HG03175 (cell line): Measurements from ENCODE around the gene BEGAIN.

Experiments
- ATAC-seq: cut with Tn5 transposase; IDR thresholded peaks from one replicate; pipeline ENCODE4 v1.9.1; 2021; ENCODE audit warnings: mild to moderate bottlenecking, moderate library complexity; ENCODE audit not compliant: unreplicated experiment

Gene BEGAIN

DNA sequence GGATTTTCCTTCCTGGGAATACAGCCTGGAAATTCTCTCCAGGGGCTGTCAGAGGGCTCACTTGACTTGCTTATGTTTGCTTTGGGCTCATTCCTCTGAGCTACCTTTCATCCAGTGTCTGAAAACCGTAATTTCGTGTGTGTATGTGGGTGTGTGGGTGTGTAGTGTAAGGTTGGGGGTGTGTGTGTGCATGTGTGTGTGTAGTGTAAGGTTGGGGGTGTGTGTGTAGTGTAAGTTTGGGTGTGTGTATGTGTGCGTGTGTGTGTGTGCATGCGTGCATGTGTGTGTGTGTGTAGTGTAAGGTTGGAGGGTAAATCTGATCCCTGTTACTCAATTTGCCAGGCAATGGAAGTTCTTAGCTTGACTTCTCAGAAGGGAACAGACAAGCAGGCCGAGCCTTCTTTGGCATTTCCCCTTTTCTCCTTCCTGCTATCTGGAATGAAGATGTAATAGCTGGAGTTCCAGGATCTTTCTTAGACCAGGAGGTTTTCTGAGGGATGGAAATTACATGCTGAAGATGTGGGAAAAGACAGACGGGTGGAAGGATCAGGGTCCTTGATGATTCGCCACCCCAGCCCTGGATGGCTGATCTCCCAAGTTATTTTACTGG is 15.5 kb upstream of the BEGAIN start:
- ATAC-seq: no peak

DNA sequence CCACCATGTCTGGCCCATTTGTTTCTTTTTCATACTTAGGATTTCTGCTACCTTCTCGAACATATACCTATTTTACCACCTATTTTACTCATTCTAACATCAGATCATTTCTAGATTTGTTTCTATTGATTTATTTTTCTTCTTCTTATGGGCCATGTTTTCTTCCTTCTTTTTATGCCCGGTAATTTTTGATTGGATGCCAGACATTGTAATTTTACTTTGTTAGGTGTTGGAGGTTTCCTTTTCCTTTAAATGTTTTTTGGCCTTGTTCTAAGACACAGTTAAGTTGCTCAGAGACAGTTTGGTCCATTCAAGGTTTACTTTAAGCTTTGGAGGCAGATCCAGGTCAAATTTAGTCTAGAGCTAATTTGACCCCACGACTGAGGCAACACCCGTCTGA is 14.7 kb upstream of the BEGAIN start:
- no peak for ATAC-seq

GRCh38 chr14:100601064-100601463 is 13.8 kb upstream of the BEGAIN start:
- ATAC-seq: no peak

- no peak for ATAC-seq
Observed at GRCh38 chr14:100599981-100600380, 12.8 kb upstream of the BEGAIN start.

- no peak for ATAC-seq
Observed at GRCh38 chr14:100594625-100594951, 7.4 kb upstream of the BEGAIN start.

- no peak for ATAC-seq
Observed at GRCh38 chr14:100593751-100594624, 6.8 kb upstream of the BEGAIN start.

DNA sequence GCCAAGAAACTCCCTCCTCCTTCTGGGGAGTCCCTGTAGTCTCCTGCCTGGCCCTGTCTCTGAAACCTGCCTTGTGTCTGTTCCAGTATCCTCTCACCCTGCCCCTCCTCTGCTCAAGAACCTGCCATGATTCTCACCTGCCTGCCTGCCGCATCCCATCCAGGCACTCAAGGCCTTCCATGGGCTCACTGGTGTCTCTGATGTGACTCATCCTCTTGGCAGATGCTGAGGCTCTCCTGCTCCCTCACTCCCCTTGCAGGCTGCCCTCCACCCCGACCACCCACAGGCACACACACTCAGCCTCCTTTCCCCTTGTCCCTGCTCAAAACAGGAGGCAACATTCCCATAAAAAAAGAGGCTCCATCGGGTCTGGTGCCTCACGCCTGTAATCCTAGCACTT is 5.8 kb upstream of the BEGAIN start:
- ATAC-seq: no peak

GRCh38 chr14:100592461-100592891 is 5.3 kb upstream of the BEGAIN start:
- no peak for ATAC-seq

- ATAC-seq: no peak
Observed at GRCh38 chr14:100591453-100592371, 4.5 kb upstream of the BEGAIN start.

DNA sequence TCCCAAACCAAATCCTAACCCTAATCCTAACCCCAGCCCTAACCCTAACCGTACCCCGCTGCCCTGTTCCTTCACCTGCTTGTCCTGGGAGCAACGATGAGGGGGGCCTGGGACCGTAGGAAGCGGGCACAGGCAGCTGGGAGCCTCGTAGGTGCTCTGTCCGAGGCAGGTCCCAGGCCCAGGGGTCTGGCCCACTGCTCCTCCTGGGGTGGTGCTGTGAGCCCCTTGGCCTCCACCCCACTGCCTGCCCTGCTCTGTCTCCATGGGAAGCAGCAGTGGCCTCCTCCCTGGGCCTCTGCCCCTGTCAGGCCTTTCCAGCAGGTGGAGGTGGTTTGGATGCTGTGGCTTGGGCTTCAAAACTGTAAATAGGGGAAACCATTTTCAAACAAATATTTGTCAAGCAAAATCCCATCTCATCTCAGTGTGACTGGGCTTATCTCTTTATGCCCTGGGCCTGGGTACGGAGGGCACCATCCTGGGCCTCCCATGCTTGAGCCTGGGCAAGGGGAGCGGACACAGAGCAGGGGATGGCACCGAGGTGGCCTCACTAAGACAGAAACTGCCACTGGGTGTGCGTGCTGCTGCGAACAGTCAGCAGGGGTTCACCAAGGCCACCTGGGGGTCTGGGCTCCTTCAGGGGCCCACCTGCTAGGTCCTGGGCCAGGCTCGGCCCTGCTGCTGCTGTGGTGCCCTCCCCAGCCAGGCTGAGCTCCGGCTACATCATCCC is 3.7 kb upstream of the BEGAIN start:
- ATAC-seq: no peak

DNA sequence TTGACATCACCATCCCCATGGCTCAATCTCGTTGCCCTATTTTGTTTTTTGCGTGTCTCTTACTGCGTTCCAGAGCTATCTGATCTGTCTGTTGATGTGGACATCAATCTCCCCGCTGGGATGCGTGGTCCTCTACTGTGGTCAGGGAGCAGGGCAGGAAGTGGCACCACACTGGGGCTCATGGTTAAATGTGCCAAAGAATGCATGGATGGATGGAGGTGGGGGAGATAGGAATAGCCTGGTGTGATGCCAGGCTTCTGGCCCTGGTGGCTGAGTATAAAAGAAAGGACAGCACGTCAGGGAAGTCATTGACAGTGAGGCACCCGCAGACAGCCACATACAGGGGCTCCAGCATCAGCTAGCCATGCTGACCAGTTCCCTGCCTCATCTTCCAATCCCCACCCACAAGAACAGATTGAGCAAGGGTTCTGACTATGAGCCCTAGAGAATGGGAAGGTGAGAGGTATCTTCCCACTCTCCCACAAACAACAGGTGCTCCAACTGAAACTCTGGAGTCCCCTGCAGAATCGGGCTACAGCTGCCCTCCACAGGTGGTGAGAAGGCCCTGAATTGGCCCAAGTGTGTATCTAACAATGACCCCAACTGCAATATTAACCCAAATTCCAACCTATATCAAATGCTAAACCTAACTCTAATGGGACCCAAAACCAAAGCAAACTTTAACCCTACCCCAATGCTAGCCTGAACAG is 2.7 kb upstream of the BEGAIN start:
- ATAC-seq: no peak

DNA sequence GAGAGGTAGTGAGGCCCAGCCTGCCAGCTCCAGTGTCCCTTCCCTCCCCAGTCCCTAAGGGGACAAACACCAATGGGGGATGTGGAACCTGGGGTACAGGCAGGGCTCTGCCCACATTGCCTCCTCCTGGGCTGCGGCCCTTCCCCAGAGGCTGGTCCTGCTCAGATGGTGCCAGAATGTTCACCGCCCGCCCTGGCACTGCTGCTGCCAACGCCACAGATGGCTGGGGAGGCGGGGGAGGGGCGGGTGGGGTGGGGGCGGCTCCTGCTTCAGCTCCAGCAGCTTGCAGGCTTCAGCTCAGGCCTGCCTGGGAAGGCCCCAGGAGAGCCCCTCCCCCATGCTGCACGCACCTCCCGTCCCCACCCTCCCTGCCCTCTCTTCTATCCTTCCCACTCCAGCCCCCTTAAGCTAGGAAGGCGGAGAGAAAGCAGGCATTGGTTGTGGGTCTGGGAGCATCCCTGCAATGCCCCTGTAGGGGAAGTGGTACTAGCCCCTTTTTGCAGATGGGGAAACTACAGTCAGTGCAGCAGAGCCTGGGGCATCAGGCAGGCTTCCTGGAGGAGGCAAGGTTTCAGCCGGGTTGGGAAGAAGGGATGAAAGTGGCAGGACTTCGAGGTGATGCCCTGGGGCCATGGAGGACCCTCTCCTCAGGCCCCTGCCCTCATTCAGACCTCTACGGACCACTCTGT is 2.0 kb upstream of the BEGAIN start:
- no peak for ATAC-seq

- ATAC-seq: no peak
Observed at GRCh38 chr14:100588671-100589070, 1.5 kb upstream of the BEGAIN start.

GRCh38 chr14:100587763-100588411 is 670 bp upstream of the BEGAIN start:
- ATAC-seq: no peak

GRCh38 chr14:100586403-100587085 is 673 bp downstream of the BEGAIN start:
- no peak for ATAC-seq

GRCh38 chr14:100586153-100586402 is 1.1 kb downstream of the BEGAIN start:
- ATAC-seq: no peak

DNA sequence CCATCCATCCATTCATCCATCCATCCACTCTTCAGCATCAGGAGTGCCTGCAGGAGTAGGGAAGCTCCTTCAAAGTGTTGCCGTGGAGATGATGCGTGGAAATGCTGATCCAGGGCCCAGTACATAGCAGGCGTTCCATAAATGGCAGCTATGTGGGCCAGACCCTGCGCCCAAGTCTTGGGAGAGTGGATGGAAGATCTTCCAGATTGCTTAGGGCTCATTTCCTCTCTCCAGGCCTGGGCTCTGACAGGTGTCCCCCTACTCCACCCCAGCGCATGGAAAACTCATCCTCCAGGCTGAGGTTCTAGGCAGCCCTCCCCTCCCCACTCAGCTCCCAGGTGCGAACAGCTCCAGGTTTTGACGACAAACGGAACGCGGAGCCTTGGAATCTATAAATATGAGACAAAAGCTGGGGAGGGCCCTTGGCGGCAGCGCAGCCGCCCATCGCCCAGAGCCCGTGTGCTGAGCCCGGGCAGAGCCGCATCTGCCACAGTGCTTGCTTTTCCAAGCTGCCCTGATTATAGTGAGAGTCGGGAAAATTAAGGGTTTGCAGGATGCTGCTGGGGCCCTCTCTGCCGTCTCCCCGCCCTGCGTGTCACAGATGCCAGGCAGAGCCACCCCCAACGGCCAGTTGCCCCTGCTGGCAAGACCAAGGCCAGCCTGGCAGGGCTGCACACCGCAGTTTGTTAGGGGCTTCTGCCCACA is 1.6 kb downstream of the BEGAIN start:
- no peak for ATAC-seq
